ENCODE measurements around the gene CD83. TPM values are rescaled to one million over a fixed set of nuclear protein-coding genes. Genes with fewer than 3 reads are reported as not detected.

Gene CD83
- total and polyA plus RNA-seq, 8 donors, result 0.29 to 9.3 (median 3.0) TPM; not detected in 2

GRCh38 chr6:14105547-14105946, 12.0 kb upstream of the CD83 start:
- WGBS, 5 donors, result 69 to 88% (median 85%) methylated on average over 1 of the region's 1 CpG
- Histone ChIP-seq H3K27ac (no peak overlapping the region), H3K36me3 (no peaks in the 10 kb centered on the region), H3K4me3 (no peak overlapping the region), H3K4me1 (peaks cover 0 to 13% (median 3%) of the 10 kb centered on the region in 4 donors), H3K9me3 (peaks cover 0 to 17% (median 4%) of the 10 kb centered on the region in 4 donors), H3K27me3 (peaks cover 0 to 24% (median 0%) of the 10 kb centered on the region in 3 donors)
- intact Hi-C loops (cut with DNase I; ENCODE audit: low total_unique reads), result no loop called here
- TF ChIP-seq POLR2AphosphoS5 (IDR thresholded peaks at IDR 0.05) (no peak), CTCF (IDR thresholded peaks at IDR 0.05) (no peak), EP300 (IDR thresholded peaks at IDR 0.05) (no peak), POLR2A (IDR thresholded peaks at IDR 0.05) (no peak)
- no peak for DNase-seq

- Histone ChIP-seq H3K36me3 (no peaks in the 10 kb centered on the region), H3K4me3 (no peak overlapping the region), H3K27me3 (peaks cover 0 to 24% (median 0%) of the 10 kb centered on the region in 3 donors), H3K4me1 (peaks cover 0 to 13% (median 3%) of the 10 kb centered on the region in 4 donors), H3K27ac (no peak overlapping the region), H3K9me3 (peaks cover 0 to 17% (median 4%) of the 10 kb centered on the region in 4 donors)
- TF ChIP-seq POLR2A (IDR thresholded peaks at IDR 0.05) (no peak), POLR2AphosphoS5 (IDR thresholded peaks at IDR 0.05) (no peak), EP300 (IDR thresholded peaks at IDR 0.05) (no peak), CTCF (IDR thresholded peaks at IDR 0.05) (no peak)
- intact Hi-C loops (cut with DNase I; ENCODE audit: low total_unique reads), result no loop called here
- no peak for DNase-seq
Observed at GRCh38 chr6:14107000-14107399, 10.6 kb upstream of the CD83 start.

- peaks cover 0 to 24% (median 0%) of the 10 kb centered on the region in 3 donors for H3K27me3 ChIP-seq
- H3K9me3 ChIP-seq, result peaks cover 0 to 17% (median 4%) of the 10 kb centered on the region in 4 donors
- no peak overlapping the region for H3K27ac ChIP-seq
- peaks cover 0 to 13% (median 3%) of the 10 kb centered on the region in 4 donors for H3K4me1 ChIP-seq
- TF ChIP-seq EP300 (IDR thresholded peaks at IDR 0.05), result no peak
- no peak for TF ChIP-seq POLR2A (IDR thresholded peaks at IDR 0.05)
- TF ChIP-seq CTCF (IDR thresholded peaks at IDR 0.05), result no peak
- no peak for TF ChIP-seq POLR2AphosphoS5 (IDR thresholded peaks at IDR 0.05)
- WGBS, 5 donors, result 88 to 93% (median 88%) methylated on average over 5 of the region's 5 CpGs
- H3K36me3 ChIP-seq, result no peaks in the 10 kb centered on the region
- intact Hi-C loops (cut with DNase I; ENCODE audit: low total_unique reads), result no loop called here
- H3K4me3 ChIP-seq, result no peak overlapping the region
- DNase-seq, result no peak
Observed at GRCh38 chr6:14107711-14108494, 9.7 kb upstream of the CD83 start.

GRCh38 chr6:14108571-14109410, 8.8 kb upstream of the CD83 start:
- TF ChIP-seq POLR2A (IDR thresholded peaks at IDR 0.05), result no peak
- no peak for TF ChIP-seq EP300 (IDR thresholded peaks at IDR 0.05)
- TF ChIP-seq CTCF (IDR thresholded peaks at IDR 0.05), result no peak
- TF ChIP-seq POLR2AphosphoS5 (IDR thresholded peaks at IDR 0.05), result no peak
- Histone ChIP-seq H3K4me3 (no peak overlapping the region), H3K4me1 (peaks cover 0 to 13% (median 3%) of the 10 kb centered on the region in 4 donors), H3K27me3 (peaks cover 0 to 24% (median 0%) of the 10 kb centered on the region in 3 donors), H3K36me3 (no peaks in the 10 kb centered on the region), H3K27ac (peak overlapping the region in 1 of 5 donors; percentile 43), H3K9me3 (peaks cover 0 to 17% (median 4%) of the 10 kb centered on the region in 4 donors)
- WGBS, 5 donors, result 30 to 56% (median 49%) methylated on average over 14 of the region's 14 CpGs
- intact Hi-C loops (cut with DNase I; ENCODE audit: low total_unique reads), result no loop called here
- peak; percentile 42 to 49 for DNase-seq

All from stomach (tissue), 9 donors.